ENCODE data around the gene SPON1. TPM values are rescaled to one million over a fixed set of nuclear protein-coding genes. Genes with fewer than 3 reads are reported as not detected.
"Not testable (repeated sequence)": the region's sequence is repeated elsewhere in the genome, so short reads cannot be mapped to it uniquely, and the experiment has no call there.

The SPON1 gene
- total RNA-seq, 1 donor, result 0.72 TPM

DNA sequence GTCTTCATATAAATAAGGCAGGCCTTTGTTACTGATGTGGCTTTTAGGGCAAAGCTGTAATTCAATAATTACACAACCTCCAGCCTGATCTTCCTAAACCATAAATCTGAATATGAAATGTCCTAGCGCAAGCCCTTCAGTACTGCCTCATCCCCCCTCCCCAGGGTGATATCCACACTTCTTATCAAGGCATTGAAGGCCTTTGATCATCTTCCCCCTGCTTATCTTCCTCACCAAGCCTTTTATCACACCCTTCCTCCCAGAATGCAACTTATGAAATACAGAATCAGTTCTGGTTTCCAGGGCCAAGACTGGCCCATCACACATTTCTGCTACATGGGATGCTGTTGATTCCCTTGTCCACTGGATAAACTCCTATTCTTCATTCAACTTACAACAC lies 12.1 kb downstream of the SPON1 start:
- Histone ChIP-seq H3K36me3 (ENCODE audit: insufficient read depth, low read length) (no peaks in the 10 kb centered on the region), H3K27ac (ENCODE audit: low read depth, low read length) (no peak overlapping the region), H3K4me1 (ENCODE audit: insufficient read depth, low read length) (no peaks in the 10 kb centered on the region), H4K20me1 (ENCODE audit: insufficient read depth, low read length) (no peaks in the 10 kb centered on the region), H3K27me3 (ENCODE audit: insufficient read depth, low read length) (peaks cover 4% of the 10 kb centered on the region), H3K4me3 (ENCODE audit: insufficient read depth, low read length) (no peak overlapping the region), H3K9me3 (ENCODE audit: low read depth, low read length) (no peaks in the 10 kb centered on the region), H3K79me2 (ENCODE audit: insufficient read depth, low read length) (no peaks in the 10 kb centered on the region), H3K4me2 (ENCODE audit: insufficient read depth, low read length) (no peak overlapping the region), H2AFZ (ENCODE audit: low read length) (no peak overlapping the region)
- TF ChIP-seq, protein P1, sequence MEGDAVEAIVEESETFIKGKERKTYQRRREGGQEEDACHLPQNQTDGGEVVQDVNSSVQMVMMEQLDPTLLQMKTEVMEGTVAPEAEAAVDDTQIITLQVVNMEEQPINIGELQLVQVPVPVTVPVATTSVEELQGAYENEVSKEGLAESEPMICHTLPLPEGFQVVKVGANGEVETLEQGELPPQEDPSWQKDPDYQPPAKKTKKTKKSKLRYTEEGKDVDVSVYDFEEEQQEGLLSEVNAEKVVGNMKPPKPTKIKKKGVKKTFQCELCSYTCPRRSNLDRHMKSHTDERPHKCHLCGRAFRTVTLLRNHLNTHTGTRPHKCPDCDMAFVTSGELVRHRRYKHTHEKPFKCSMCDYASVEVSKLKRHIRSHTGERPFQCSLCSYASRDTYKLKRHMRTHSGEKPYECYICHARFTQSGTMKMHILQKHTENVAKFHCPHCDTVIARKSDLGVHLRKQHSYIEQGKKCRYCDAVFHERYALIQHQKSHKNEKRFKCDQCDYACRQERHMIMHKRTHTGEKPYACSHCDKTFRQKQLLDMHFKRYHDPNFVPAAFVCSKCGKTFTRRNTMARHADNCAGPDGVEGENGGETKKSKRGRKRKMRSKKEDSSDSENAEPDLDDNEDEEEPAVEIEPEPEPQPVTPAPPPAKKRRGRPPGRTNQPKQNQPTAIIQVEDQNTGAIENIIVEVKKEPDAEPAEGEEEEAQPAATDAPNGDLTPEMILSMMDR (IDR thresholded peaks at IDR 0.05; ENCODE audit: extremely low read depth, low read depth, low read length), result no peak
- DNase-seq (ENCODE audit: insufficient read length, low spot score, missing footprints), result no peak

- no peaks in the 10 kb centered on the region for H3K36me3 ChIP-seq (ENCODE audit: insufficient read depth, low read length)
- no peak overlapping the region for H3K27ac ChIP-seq (ENCODE audit: low read depth, low read length)
- no peaks in the 10 kb centered on the region for H3K27me3 ChIP-seq (ENCODE audit: insufficient read depth, low read length)
- H3K4me1 ChIP-seq (ENCODE audit: insufficient read depth, low read length), result peaks cover 9% of the 10 kb centered on the region
- DNase-seq (ENCODE audit: insufficient read length, low spot score, missing footprints), result no peak
- H3K79me2 ChIP-seq (ENCODE audit: insufficient read depth, low read length), result no peaks in the 10 kb centered on the region
- H2AFZ ChIP-seq (ENCODE audit: low read length), result no peak overlapping the region
- H3K9me3 ChIP-seq (ENCODE audit: low read depth, low read length), result no peaks in the 10 kb centered on the region
- no peaks in the 10 kb centered on the region for H4K20me1 ChIP-seq (ENCODE audit: insufficient read depth, low read length)
- TF ChIP-seq, protein P1 (IDR thresholded peaks at IDR 0.05; ENCODE audit: extremely low read depth, low read depth, low read length), result no peak
- no peak overlapping the region for H3K4me2 ChIP-seq (ENCODE audit: insufficient read depth, low read length)
- H3K4me3 ChIP-seq (ENCODE audit: insufficient read depth, low read length), result no peak overlapping the region
These were observed 20.7 kb downstream of the SPON1 start for GRCh38 chr11:13983081-13983751.

DNA sequence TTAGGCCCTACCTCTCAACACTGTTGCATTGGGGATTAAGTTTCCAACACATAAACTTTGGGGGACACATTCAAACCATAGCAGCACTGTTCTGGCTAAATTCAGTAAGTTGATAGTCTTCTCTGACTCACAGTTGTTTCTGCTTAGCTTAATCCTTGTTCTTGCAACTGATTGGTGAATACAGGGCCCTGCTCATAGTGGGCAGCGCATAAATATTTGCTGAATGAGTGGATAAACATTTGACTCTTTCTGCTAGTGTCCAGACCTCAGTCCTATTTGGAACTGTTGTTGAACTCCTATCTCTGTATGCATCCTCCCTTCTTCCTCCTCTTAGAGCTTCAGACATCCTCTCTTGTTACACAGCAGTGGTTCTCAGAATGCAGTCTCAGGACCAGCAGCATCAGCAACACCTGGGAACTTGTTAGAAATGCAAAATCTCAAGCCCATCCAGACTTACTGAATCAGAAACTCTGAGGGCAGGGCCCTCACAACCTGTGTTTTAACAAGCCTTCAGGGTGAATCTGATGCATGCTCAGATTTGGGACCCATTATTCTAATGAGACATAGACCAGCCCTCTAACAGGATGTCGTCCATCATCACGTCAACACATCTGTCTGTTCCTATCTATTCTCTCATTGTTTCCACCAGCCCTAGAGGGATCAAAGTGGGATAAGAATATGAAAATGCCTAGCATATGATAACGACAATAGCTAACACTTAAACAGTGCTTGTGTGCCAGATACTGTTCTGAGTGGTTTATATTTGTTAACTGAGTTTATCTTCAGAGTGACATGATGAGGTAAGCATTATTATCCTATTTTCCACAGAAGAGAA lies 22.3 kb downstream of the SPON1 start:
- Histone ChIP-seq H3K36me3 (ENCODE audit: insufficient read depth, low read length) (no peaks in the 10 kb centered on the region), H4K20me1 (ENCODE audit: insufficient read depth, low read length) (no peaks in the 10 kb centered on the region), H2AFZ (ENCODE audit: low read length) (no peak overlapping the region), H3K79me2 (ENCODE audit: insufficient read depth, low read length) (no peaks in the 10 kb centered on the region), H3K27me3 (ENCODE audit: insufficient read depth, low read length) (no peaks in the 10 kb centered on the region), H3K9me3 (ENCODE audit: low read depth, low read length) (no peaks in the 10 kb centered on the region), H3K4me1 (ENCODE audit: insufficient read depth, low read length) (peaks cover 9% of the 10 kb centered on the region), H3K4me3 (ENCODE audit: insufficient read depth, low read length) (no peak overlapping the region), H3K4me2 (ENCODE audit: insufficient read depth, low read length) (no peak overlapping the region), H3K27ac (ENCODE audit: low read depth, low read length) (no peak overlapping the region)
- DNase-seq (ENCODE audit: insufficient read length, low spot score, missing footprints), result no peak
- TF ChIP-seq, protein P1 (IDR thresholded peaks at IDR 0.05; ENCODE audit: extremely low read depth, low read depth, low read length), result no peak

- peaks cover 10% of the 10 kb centered on the region for H3K4me1 ChIP-seq (ENCODE audit: insufficient read depth, low read length)
- not testable (repeated sequence) for H4K20me1 ChIP-seq (ENCODE audit: insufficient read depth, low read length); H3K4me2 ChIP-seq (ENCODE audit: insufficient read depth, low read length); H3K79me2 ChIP-seq (ENCODE audit: insufficient read depth, low read length); DNase-seq (ENCODE audit: insufficient read length, low spot score, missing footprints); H3K4me3 ChIP-seq (ENCODE audit: insufficient read depth, low read length); H3K27me3 ChIP-seq (ENCODE audit: insufficient read depth, low read length); H3K36me3 ChIP-seq (ENCODE audit: insufficient read depth, low read length); H3K27ac ChIP-seq (ENCODE audit: low read depth, low read length); H3K9me3 ChIP-seq (ENCODE audit: low read depth, low read length); H2AFZ ChIP-seq (ENCODE audit: low read length)
These were observed 24.2 kb downstream of the SPON1 start for GRCh38 chr11:13986695-13987094.

DNA sequence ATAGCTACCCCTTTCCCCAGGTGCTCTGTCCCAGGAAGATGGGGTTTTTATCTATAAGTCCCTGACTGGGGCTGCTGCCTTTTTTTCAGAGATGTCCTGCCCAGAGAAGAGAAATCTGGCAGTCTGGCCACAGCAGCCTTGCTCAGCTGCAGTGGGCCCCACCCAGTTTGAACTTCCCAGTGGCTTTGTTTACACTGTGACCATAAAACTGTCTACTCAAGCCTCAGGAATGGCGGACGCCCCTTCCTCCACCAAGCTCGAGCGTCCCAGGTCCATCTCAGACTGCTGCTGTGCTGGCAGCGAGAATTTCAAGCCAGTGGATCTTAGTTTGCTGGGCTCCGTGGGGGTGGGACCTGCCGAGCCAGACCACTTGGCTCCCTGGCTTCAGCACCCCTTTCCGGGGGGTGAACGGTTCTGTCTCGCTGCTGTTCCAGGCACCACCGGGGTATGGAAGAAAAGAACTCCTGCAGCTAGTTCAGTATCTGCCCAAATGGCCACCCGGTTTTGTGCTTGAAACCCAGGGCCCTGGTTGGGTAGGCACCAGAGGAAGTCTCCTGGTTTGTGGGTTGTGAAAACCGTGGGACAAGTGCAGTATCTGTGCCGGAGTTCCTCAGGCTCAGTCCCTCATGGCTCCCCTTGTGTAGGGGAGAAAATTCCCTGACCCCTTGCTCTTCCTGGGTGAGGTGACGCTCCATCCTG lies 29.8 kb downstream of the SPON1 start:
- H3K9me3 ChIP-seq (ENCODE audit: low read depth, low read length); H3K27ac ChIP-seq (ENCODE audit: low read depth, low read length); H3K4me3 ChIP-seq (ENCODE audit: insufficient read depth, low read length); H3K4me1 ChIP-seq (ENCODE audit: insufficient read depth, low read length); H3K79me2 ChIP-seq (ENCODE audit: insufficient read depth, low read length); H3K27me3 ChIP-seq (ENCODE audit: insufficient read depth, low read length); H4K20me1 ChIP-seq (ENCODE audit: insufficient read depth, low read length); DNase-seq (ENCODE audit: insufficient read length, low spot score, missing footprints); H3K36me3 ChIP-seq (ENCODE audit: insufficient read depth, low read length): not testable (repeated sequence)
- peak overlapping the region; percentile 59 for H2AFZ ChIP-seq (ENCODE audit: low read length)
- H3K4me2 ChIP-seq (ENCODE audit: insufficient read depth, low read length), result peak overlapping the region; percentile 43
